HepG2 (cell line): ENCODE measurements around the gene EEFSEC. TPM values are rescaled to one million over a fixed set of nuclear protein-coding genes. Genes with fewer than 3 reads are reported as not detected.

Experiments
- ATAC-seq: fragments of 200-7000 bp; cut with Tn5 transposase; 3 replicates; pipeline ENCODE4 v1.9.1; 2020; ENCODE audit warnings: mild to moderate bottlenecking, moderate library complexity
- BruUV-seq: library from RNA; stranded (reverse); fragments of 400-500 nt; replicated peaks from 2 replicates; lab custom pipeline; 2021; lab: Mats Ljungman, UMichigan
- CTCF ChIA-PET: fragments of 300-600 bp; formaldehyde crosslinking; extraction: SDS; loops from one replicate; lab custom pipeline; 2021; ENCODE audit warnings: low total read pairs, inconsistent platforms, low intra/inter-chr PET ratio; lab: Yijun Ruan, JAX
- POLR2A ChIA-PET: fragments of 350-600 bp; sonication (Branson Sonifier 250); formaldehyde crosslinking; loops from one replicate; lab custom pipeline; 2020; ENCODE audit warnings: antibody characterized with exemption, inconsistent platforms; lab: Yijun Ruan, JAX
- DNase-seq: peaks from one replicate; pipeline ENCODE4 v3.0.0-alpha.2; 2015; ENCODE audit warnings: low spot score
- FAIRE-seq: peaks from 3 replicates; lab custom pipeline; 2011; peaks lifted over from hg19 to GRCh38; lab: Jason Lieb, UNC
- H2AFZ ChIP-seq: one replicate; pipeline ENCODE4 v1.6.1; 2011; ENCODE audit warnings: low read length, inconsistent platforms
- H3K27ac ChIP-seq: fragments of 300-600 bp; 3 replicates; pipeline ENCODE4 v1.8.0; 2011; ENCODE audit warnings: mixed run types, mild to moderate bottlenecking, mixed read lengths, low read length, inconsistent platforms; ENCODE audit not compliant: insufficient read depth; ENCODE audit errors: extremely low read length
- H3K27me3 ChIP-seq, 2 experiments: fragments of 200-600 bp in 1 of 2; 2 replicates in 1 of 2; 3 replicates in 1 of 2; pipeline versions ENCODE4 v1.6.0 to v1.8.0; 2011; ENCODE audit warnings: low read length in 2 of 2, mild to moderate bottlenecking in 2 of 2, moderate library complexity in 2 of 2, inconsistent platforms in 1 of 2; ENCODE audit not compliant: insufficient read depth in 2 of 2, control insufficient read depth in 1 of 2
- H3K36me3 ChIP-seq, 2 experiments: fragments of 200-600 bp in 1 of 2; replicated peaks in 1 of 2; 2 replicates in 1 of 2; 3 replicates in 1 of 2; pipeline versions ENCODE4 v1.5.1 to v1.8.0; 2011; ENCODE audit warnings: low read length in 2 of 2, inconsistent platforms in 1 of 2; ENCODE audit not compliant: insufficient read depth in 2 of 2, control insufficient read depth in 1 of 2
- H3K4me1 ChIP-seq: 2 replicates; pipeline ENCODE4 v1.5.1; 2012; ENCODE audit warnings: low read length, inconsistent platforms; ENCODE audit not compliant: insufficient read depth
- H3K4me2 ChIP-seq: 2 replicates; pipeline ENCODE4 v1.6.0; 2011; ENCODE audit warnings: low read depth, low read length, inconsistent platforms
- H3K4me3 ChIP-seq, 3 experiments: fragments of 200-600 bp in 1 of 3; sonication (generic), shearing (Covaris generic) in 1 of 3; replicated peaks in 1 of 3; 2 replicates each; pipeline ENCODE4 v1.5.1; 2011 to 2016; ENCODE audit warnings: low read length in 3 of 3, inconsistent platforms in 2 of 3, low read depth in 2 of 3, mild to moderate bottlenecking in 2 of 3, control low read depth in 1 of 3, mixed read lengths in 1 of 3; ENCODE audit not compliant: insufficient read depth in 1 of 3
- H3K79me2 ChIP-seq: one replicate; pipeline ENCODE4 v1.6.1; 2011; ENCODE audit warnings: low read length, inconsistent platforms; ENCODE audit not compliant: insufficient read depth
- H3K9ac ChIP-seq: 2 replicates; pipeline ENCODE4 v1.6.0; 2011; ENCODE audit warnings: mild to moderate bottlenecking, low read depth, low read length, inconsistent platforms; ENCODE audit not compliant: insufficient read depth
- H3K9me3 ChIP-seq: 2 replicates; pipeline ENCODE4 v1.5.1; 2012; ENCODE audit warnings: mild to moderate bottlenecking, low read length
- H4K20me1 ChIP-seq: 2 replicates; pipeline ENCODE4 v1.6.0; 2011; ENCODE audit warnings: inconsistent platforms, mild to moderate bottlenecking, low read length, moderate library complexity; ENCODE audit not compliant: insufficient read depth
- ATF3 ChIP-seq: sonication (generic); formaldehyde crosslinking; IDR thresholded peaks from 2 replicates; pipeline ENCODE4 v1.4.0; 2020; ENCODE audit warnings: missing genetic modification reagents
- CAMTA2 ChIP-seq: sonication (generic); formaldehyde crosslinking; IDR thresholded peaks from 2 replicates; pipeline ENCODE4 v1.4.0; 2020; ENCODE audit warnings: mild to moderate bottlenecking, missing genetic modification reagents, borderline replicate concordance
- KDM2A ChIP-seq: sonication (generic); formaldehyde crosslinking; IDR thresholded peaks from 2 replicates; pipeline ENCODE4 v1.4.0; 2020; ENCODE audit warnings: low read depth, missing genetic modification reagents, borderline replicate concordance
- KIAA2018 ChIP-seq: sonication (generic); formaldehyde crosslinking; IDR thresholded peaks from 2 replicates; pipeline ENCODE4 v1.5.0; 2020; ENCODE audit warnings: mild to moderate bottlenecking, missing genetic modification reagents, borderline replicate concordance
- MEIS1 ChIP-seq: sonication (generic); formaldehyde crosslinking; IDR thresholded peaks from 2 replicates; pipeline ENCODE4 v1.9.0; 2021; ENCODE audit warnings: mild to moderate bottlenecking, missing genetic modification reagents, moderate library complexity, borderline replicate concordance
- SP1 ChIP-seq, 2 experiments: fragments of 450-650 bp in 1 of 2; sonication (generic) in 1 of 2; formaldehyde crosslinking in 1 of 2; IDR thresholded peaks; 2 replicates each; pipeline versions ENCODE4 v1.4.0 to v1.6.1; 2016 to 2020; ENCODE audit warnings: missing genetic modification reagents in 1 of 2
- TBL1XR1 ChIP-seq: fragments of 150-350 bp; IDR thresholded peaks from 2 replicates; pipeline ENCODE4 v1.6.1; 2014; ENCODE audit warnings: borderline replicate concordance, low read length; ENCODE audit not compliant: partially characterized antibody
- ZBTB1 ChIP-seq: sonication (generic); formaldehyde crosslinking; IDR thresholded peaks from 2 replicates; pipeline ENCODE4 v1.4.0; 2020; ENCODE audit warnings: missing genetic modification reagents, borderline replicate concordance
- ZNF292 ChIP-seq: sonication (generic); formaldehyde crosslinking; IDR thresholded peaks from 2 replicates; pipeline ENCODE4 v1.8.1; 2022; ENCODE audit warnings: mild to moderate bottlenecking, low read depth, missing genetic modification reagents, borderline replicate concordance
- ZNF609 ChIP-seq: sonication (generic); formaldehyde crosslinking; IDR thresholded peaks from 2 replicates; pipeline ENCODE4 v1.4.0; 2020; ENCODE audit warnings: mild to moderate bottlenecking, missing genetic modification reagents, borderline replicate concordance
- ZSCAN31 ChIP-seq: sonication (generic); formaldehyde crosslinking; IDR thresholded peaks from 2 replicates; pipeline ENCODE4 v1.5.0; 2020; ENCODE audit warnings: low read depth, mild to moderate bottlenecking, missing genetic modification reagents
- WGBS: methylation state at CpG from one replicate; pipeline ENCODE4 v1.1.6; 2017; ENCODE audit warnings: low lambda C conversion rate; 5-methylcytosine and 5-hydroxymethylcytosine counted together
- in situ Hi-C: cut with HindIII; loops from 2 replicates; pipeline ENCODE4 v1.10.0; 2017; ENCODE audit warnings: low pct_unique_long_range_greater_than_20kb; ENCODE audit not compliant: extremely low pct_ligation_motif_present
- intact Hi-C: fragments of 100-400 bp; cut with micrococcal nuclease; formaldehyde crosslinking; loops from one replicate; pipeline ENCODE4 v1.10.0; 2022; ENCODE audit not compliant: unreplicated experiment
- polyA plus RNA-seq, 8 experiments: library from polyadenylated mRNA; depleted of rRNA in 3 of 8; stranded (reverse) in 7 of 8; unstranded in 1 of 8; fragments of >200 nt; fragmentation: Illumina TruSeq in 4 of 8; extraction: Trizol in 4 of 8; gene quantifications; 2 replicates each; pipeline versions ENCODE4 v1.2.1 to v1.2.3, GENCODE V29; 2011 to 2016; ENCODE audit warnings: low read depth in 4 of 8, missing spikeins in 1 of 8, mixed read lengths in 1 of 8; ENCODE audit not compliant: insufficient read depth in 1 of 8
- total RNA-seq, 5 experiments: library from RNA; depleted of rRNA; stranded (reverse); fragments of >200 nt; fragmentation: Illumina TruSeq; extraction: Trizol; gene quantifications; 2 replicates each; pipeline ENCODE4 v1.2.3, GENCODE V29; 2016; ENCODE audit warnings: low read depth in 1 of 5

EEFSEC gene
- total and polyA plus RNA-seq, 2 of the 13 experiments (the other 11 are each of a cell fraction or from before 2014, with no cell fraction given): 6.4 to 24.2 TPM

- ChIA-PET CTCF (no interaction called here), POLR2A (no interaction called here)
- no peak overlapping the region for H3K4me3 ChIP-seq
- H3K4me1 ChIP-seq: no peaks in the 10 kb centered on the region
- no peak overlapping the region for H2AFZ ChIP-seq
- no peak for FAIRE-seq
- BruUV-seq: no TSS peak
- H3K9ac ChIP-seq: no peak overlapping the region
- in situ Hi-C loops: no loop called here
- peaks cover 21 to 55% of the 10 kb centered on the region in 2 experiments for H3K36me3 ChIP-seq
- H3K9me3 ChIP-seq: no peaks in the 10 kb centered on the region
- H3K27me3 ChIP-seq: no peaks in the 10 kb centered on the region
- DNase-seq: no peak
- 97% methylated on average over 3 of the region's 4 CpGs for WGBS
- no peak overlapping the region for H3K27ac ChIP-seq
- H4K20me1 ChIP-seq: no peaks in the 10 kb centered on the region
- H3K79me2 ChIP-seq: no peaks in the 10 kb centered on the region
- H3K4me2 ChIP-seq: no peak overlapping the region
- intact Hi-C loops: no loop called here
- ATAC-seq: no peak
- no peak for TF ChIP-seq ZBTB1 (CRISPR knock-in tag)
- TF ChIP-seq ZNF609: no peak
- no peak for TF ChIP-seq ZNF292
- TF ChIP-seq TBL1XR1: no peak
- TF ChIP-seq ATF3 (CRISPR knock-in tag): no peak
- TF ChIP-seq KDM2A (CRISPR knock-in tag): no peak
- TF ChIP-seq MEIS1 (CRISPR knock-in tag): no peak
- no peak for TF ChIP-seq ZSCAN31 (CRISPR knock-in tag)
- TF ChIP-seq SP1 (IDR thresholded peaks at IDR 0.05): no peak
- TF ChIP-seq SP1 (CRISPR knock-in tag; IDR thresholded peaks at IDR 0.05): no peak
- TF ChIP-seq KIAA2018 (CRISPR knock-in tag): no peak
- TF ChIP-seq CAMTA2: no peak
These were observed 114.3 kb downstream of the EEFSEC start for GRCh38 chr3:128267541-128267940.
